ENCODE measurements around the gene TLCD4.

The TLCD4 gene

DNA sequence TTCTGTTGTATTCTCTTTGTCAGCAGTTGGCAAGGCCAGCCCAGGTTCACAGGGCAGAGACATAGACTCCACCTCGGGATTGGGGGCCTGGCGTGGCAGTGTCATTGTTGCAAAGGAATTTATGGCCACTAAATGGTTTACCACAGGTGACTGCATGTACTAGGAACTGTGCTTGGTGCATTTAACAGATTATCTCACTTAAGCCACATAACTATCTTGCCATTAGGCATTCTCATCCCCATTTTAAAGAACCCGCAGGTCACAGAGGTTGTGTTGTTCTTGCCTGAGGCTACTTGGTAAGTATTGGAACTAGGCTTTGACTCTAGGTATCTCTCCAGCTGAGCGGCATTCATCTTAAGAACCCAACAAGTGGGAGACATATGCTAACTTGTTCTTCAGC lies 9.7 kb downstream of the TLCD4 start:
- Histone ChIP-seq H3K4me2 (ENCODE audit: low read length) (no peak overlapping the region), H3K9me2 (replicated peaks; ENCODE audit: control insufficient read depth, low read length) (no peaks in the 10 kb centered on the region), H3K27me3 (ENCODE audit: control insufficient read depth, low read length) (0 out of 2 replicates have a peak, but pooled peaks cover 3% of the 10 kb centered on the region), H3K36me3 (ENCODE audit: control insufficient read depth, low read length) (no peaks in the 10 kb centered on the region), H3F3A (ENCODE audit: control insufficient read depth, insufficient read depth) (no peaks in the 10 kb centered on the region), H3K9me3 (ENCODE audit: control insufficient read depth, insufficient read depth, low read length) (no peaks in the 10 kb centered on the region), H4K20me1 (ENCODE audit: control insufficient read depth, insufficient read depth, low read depth, low read length) (no peaks in the 10 kb centered on the region), H3K27ac (ENCODE audit: low read depth, low read length) (no peak overlapping the region), H3K79me2 (ENCODE audit: control insufficient read depth, low read length) (no peaks in the 10 kb centered on the region), H3K4me3 (ENCODE audit: low read length) (no peak overlapping the region), H3K4me1 (ENCODE audit: control insufficient read depth, low read length) (no peaks in the 10 kb centered on the region)
- TF ChIP-seq EZH2phosphoT487 (IDR thresholded peaks at IDR 0.05; ENCODE audit: borderline replicate concordance, low read length) = no peak
- TF ChIP-seq, protein P1, sequence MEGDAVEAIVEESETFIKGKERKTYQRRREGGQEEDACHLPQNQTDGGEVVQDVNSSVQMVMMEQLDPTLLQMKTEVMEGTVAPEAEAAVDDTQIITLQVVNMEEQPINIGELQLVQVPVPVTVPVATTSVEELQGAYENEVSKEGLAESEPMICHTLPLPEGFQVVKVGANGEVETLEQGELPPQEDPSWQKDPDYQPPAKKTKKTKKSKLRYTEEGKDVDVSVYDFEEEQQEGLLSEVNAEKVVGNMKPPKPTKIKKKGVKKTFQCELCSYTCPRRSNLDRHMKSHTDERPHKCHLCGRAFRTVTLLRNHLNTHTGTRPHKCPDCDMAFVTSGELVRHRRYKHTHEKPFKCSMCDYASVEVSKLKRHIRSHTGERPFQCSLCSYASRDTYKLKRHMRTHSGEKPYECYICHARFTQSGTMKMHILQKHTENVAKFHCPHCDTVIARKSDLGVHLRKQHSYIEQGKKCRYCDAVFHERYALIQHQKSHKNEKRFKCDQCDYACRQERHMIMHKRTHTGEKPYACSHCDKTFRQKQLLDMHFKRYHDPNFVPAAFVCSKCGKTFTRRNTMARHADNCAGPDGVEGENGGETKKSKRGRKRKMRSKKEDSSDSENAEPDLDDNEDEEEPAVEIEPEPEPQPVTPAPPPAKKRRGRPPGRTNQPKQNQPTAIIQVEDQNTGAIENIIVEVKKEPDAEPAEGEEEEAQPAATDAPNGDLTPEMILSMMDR (IDR thresholded peaks at IDR 0.05; ENCODE audit: low read depth, low read length, poor library complexity, severe bottlenecking) = no peak

DNA sequence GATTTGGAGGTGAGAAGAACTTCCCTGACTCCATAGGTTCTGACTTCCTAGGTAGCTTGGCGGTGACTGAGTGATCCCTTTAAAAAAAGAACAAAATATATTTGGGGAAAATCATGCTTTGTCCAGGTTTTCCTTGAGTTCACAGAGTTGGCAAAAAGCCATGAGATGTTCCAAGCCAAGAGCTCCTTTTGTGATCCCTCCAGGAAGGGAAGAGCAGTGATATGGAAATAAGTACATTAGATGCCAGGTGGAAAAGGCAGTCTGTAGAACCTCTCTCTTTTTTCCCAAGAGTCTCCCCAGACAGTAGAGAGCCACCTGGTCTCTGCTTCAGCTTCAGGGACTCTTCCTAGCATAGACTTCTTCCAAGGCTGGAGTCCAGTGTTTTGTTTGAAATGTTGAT lies 10.2 kb downstream of the TLCD4 start:
- H4K20me1 ChIP-seq (ENCODE audit: control insufficient read depth, insufficient read depth, low read depth, low read length) = no peaks in the 10 kb centered on the region
- H3K4me2 ChIP-seq (ENCODE audit: low read length) = no peak overlapping the region
- H3K9me3 ChIP-seq (ENCODE audit: control insufficient read depth, insufficient read depth, low read length) = no peaks in the 10 kb centered on the region
- no peaks in the 10 kb centered on the region for H3K4me1 ChIP-seq (ENCODE audit: control insufficient read depth, low read length)
- no peaks in the 10 kb centered on the region for H3F3A ChIP-seq (ENCODE audit: control insufficient read depth, insufficient read depth)
- TF ChIP-seq, protein P1 (IDR thresholded peaks at IDR 0.05; ENCODE audit: low read depth, low read length, poor library complexity, severe bottlenecking) = no peak
- TF ChIP-seq EZH2phosphoT487 (IDR thresholded peaks at IDR 0.05; ENCODE audit: borderline replicate concordance, low read length) = no peak
- no peaks in the 10 kb centered on the region for H3K79me2 ChIP-seq (ENCODE audit: control insufficient read depth, low read length)
- H3K9me2 ChIP-seq (replicated peaks; ENCODE audit: control insufficient read depth, low read length) = no peaks in the 10 kb centered on the region
- H3K27ac ChIP-seq (ENCODE audit: low read depth, low read length) = no peak overlapping the region
- H3K4me3 ChIP-seq (ENCODE audit: low read length) = no peak overlapping the region
- 0 out of 2 replicates have a peak, but pooled peaks cover 3% of the 10 kb centered on the region for H3K27me3 ChIP-seq (ENCODE audit: control insufficient read depth, low read length)
- no peaks in the 10 kb centered on the region for H3K36me3 ChIP-seq (ENCODE audit: control insufficient read depth, low read length)

DNA sequence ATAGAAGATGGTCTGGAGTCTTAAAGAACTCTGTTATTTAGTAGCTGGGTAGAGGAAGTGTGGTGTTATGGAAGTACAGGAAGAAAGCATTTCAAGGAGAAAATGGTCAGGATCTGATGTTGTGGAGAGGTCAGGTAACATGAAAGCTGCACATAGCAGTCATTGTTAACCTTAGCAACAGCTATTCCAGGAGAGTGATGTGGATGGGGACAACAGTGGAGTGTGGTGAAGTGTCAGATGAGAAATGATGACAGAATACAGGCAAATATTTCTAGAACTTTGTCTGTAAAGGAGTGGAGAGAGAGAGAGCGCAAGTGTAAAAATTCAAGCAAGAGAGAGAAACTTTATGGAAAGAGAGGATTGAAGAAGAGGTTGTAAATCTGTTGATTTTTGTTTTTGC lies 15.6 kb downstream of the TLCD4 start:
- Histone ChIP-seq H3K4me3 (ENCODE audit: low read length) (no peak overlapping the region), H3K79me2 (ENCODE audit: control insufficient read depth, low read length) (no peaks in the 10 kb centered on the region), H3K9me3 (ENCODE audit: control insufficient read depth, insufficient read depth, low read length) (no peaks in the 10 kb centered on the region), H3K36me3 (ENCODE audit: control insufficient read depth, low read length) (no peaks in the 10 kb centered on the region), H3K9me2 (replicated peaks; ENCODE audit: control insufficient read depth, low read length) (no peaks in the 10 kb centered on the region), H3F3A (ENCODE audit: control insufficient read depth, insufficient read depth) (no peaks in the 10 kb centered on the region), H3K27ac (ENCODE audit: low read depth, low read length) (no peak overlapping the region), H3K4me1 (ENCODE audit: control insufficient read depth, low read length) (no peaks in the 10 kb centered on the region), H4K20me1 (ENCODE audit: control insufficient read depth, insufficient read depth, low read depth, low read length) (no peaks in the 10 kb centered on the region), H3K27me3 (ENCODE audit: control insufficient read depth, low read length) (no peaks in the 10 kb centered on the region), H3K4me2 (ENCODE audit: low read length) (no peak overlapping the region)
- TF ChIP-seq, protein P1 (IDR thresholded peaks at IDR 0.05; ENCODE audit: low read depth, low read length, poor library complexity, severe bottlenecking) = no peak
- TF ChIP-seq EZH2phosphoT487 (IDR thresholded peaks at IDR 0.05; ENCODE audit: borderline replicate concordance, low read length) = no peak

DNA sequence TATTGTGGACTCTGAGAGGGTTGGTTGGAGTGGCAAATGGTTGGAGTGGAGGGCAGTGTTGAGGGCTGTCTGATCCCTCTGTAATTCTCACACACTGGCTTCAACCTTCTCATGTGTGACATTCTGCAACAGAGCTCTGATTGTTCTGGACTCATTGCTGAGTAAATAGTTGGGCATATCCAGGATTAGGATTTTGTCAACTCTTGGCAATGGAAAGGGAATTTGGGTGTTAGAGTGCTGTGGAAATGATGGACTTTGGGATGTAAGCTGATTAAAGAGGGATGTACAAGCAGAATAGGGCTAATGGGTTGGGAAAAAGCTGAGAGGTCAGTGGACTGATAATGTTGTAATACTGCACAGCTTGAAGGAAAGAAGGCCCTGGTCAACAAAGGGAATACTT lies 16.5 kb downstream of the TLCD4 start:
- Histone ChIP-seq H3F3A (ENCODE audit: control insufficient read depth, insufficient read depth) (no peaks in the 10 kb centered on the region), H4K20me1 (ENCODE audit: control insufficient read depth, insufficient read depth, low read depth, low read length) (no peaks in the 10 kb centered on the region), H3K9me2 (replicated peaks; ENCODE audit: control insufficient read depth, low read length) (no peaks in the 10 kb centered on the region), H3K4me3 (ENCODE audit: low read length) (no peak overlapping the region), H3K4me2 (ENCODE audit: low read length) (no peak overlapping the region), H3K9me3 (ENCODE audit: control insufficient read depth, insufficient read depth, low read length) (no peaks in the 10 kb centered on the region), H3K27ac (ENCODE audit: low read depth, low read length) (no peak overlapping the region), H3K36me3 (ENCODE audit: control insufficient read depth, low read length) (no peaks in the 10 kb centered on the region), H3K4me1 (ENCODE audit: control insufficient read depth, low read length) (no peaks in the 10 kb centered on the region), H3K27me3 (ENCODE audit: control insufficient read depth, low read length) (no peaks in the 10 kb centered on the region), H3K79me2 (ENCODE audit: control insufficient read depth, low read length) (no peaks in the 10 kb centered on the region)
- TF ChIP-seq, protein P1 (IDR thresholded peaks at IDR 0.05; ENCODE audit: low read depth, low read length, poor library complexity, severe bottlenecking) = no peak
- no peak for TF ChIP-seq EZH2phosphoT487 (IDR thresholded peaks at IDR 0.05; ENCODE audit: borderline replicate concordance, low read length)
